Mesothelial cell of epicardium (in vitro differentiated cells): ENCODE measurements around the gene VAC14. TPM values are rescaled to one million over a fixed set of nuclear protein-coding genes. Genes with fewer than 3 reads are reported as not detected.

Experiments used
- DNase-seq, 2 experiments: peaks; one replicate each; pipeline ENCODE4 v3.0.0; 2021; ENCODE audit warnings: low spot score in 2 of 2; ENCODE audit not compliant: unreplicated experiment in 2 of 2
- H3K27ac Mint-ChIP-seq: 2 replicates; pipeline ENCODE4 v1.8.0; 2021; ENCODE audit warnings: mixed read lengths
- H3K27me3 Mint-ChIP-seq: 2 replicates; pipeline ENCODE4 v1.8.0; 2021; ENCODE audit warnings: low read depth, mixed read lengths
- H3K36me3 Mint-ChIP-seq: 2 replicates; pipeline ENCODE4 v1.8.0; 2021; ENCODE audit warnings: mixed read lengths
- H3K4me1 Mint-ChIP-seq: 2 replicates; pipeline ENCODE4 v1.8.0; 2021; ENCODE audit warnings: mixed read lengths
- H3K4me3 Mint-ChIP-seq: 2 replicates; pipeline ENCODE4 v1.8.0; 2021; ENCODE audit warnings: mild to moderate bottlenecking, moderate library complexity, mixed read lengths
- H3K9me3 Mint-ChIP-seq: 2 replicates; pipeline ENCODE4 v1.8.0; 2021; ENCODE audit warnings: mixed read lengths
- CTCF ChIP-seq: fragments of 200-600 bp; sonication (generic); IDR thresholded peaks from one replicate; pipeline ENCODE4 v1.5.0; 2021; ENCODE audit warnings: antibody characterized with exemption; ENCODE audit not compliant: unreplicated experiment
- total RNA-seq: library from RNA; stranded (reverse); gene quantifications from 3 replicates; pipeline ENCODE4 v1.2.1, GENCODE V29; 2021

VAC14 gene
- total RNA-seq, 1 donor from 2014 or later = 39.1 TPM

DNA sequence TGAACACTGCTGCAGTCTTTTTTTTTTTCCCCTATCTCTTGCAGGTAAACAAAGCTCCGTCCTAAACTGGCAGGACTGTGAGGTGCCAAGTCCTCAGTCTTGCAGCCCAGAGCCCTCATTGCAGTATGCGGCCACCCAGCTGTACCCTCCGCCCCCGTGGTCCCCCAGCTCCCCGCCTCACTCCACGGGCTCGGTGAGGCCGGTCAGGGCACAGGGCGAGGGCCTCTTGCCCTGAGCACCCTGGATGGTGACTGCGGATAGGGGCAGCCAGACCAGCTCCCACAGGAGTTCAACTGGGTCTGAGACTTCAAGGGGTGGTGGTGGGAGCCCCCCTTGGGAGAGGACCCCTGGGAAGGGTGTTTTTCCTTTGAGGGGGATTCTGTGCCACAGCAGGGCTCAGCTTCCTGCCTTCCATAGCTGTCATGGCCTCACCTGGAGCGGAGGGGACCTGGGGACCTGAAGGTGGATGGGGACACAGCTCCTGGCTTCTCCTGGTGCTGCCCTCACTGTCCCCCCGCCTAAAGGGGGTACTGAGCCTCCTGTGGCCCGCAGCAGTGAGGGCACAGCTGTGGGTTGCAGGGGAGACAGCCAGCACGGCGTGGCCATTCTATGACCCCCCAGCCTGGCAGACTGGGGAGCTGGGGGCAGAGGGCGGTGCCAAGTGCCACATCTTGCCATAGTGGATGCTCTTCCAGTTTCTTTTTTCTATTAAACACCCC lies 140.8 kb downstream of the VAC14 start:
- H3K9me3 Mint-ChIP-seq = no peaks in the 10 kb centered on the region
- H3K27ac Mint-ChIP-seq = no peak overlapping the region
- no peaks in the 10 kb centered on the region for H3K27me3 Mint-ChIP-seq
- TF ChIP-seq CTCF = no peak
- H3K4me3 Mint-ChIP-seq = no peak overlapping the region
- H3K36me3 Mint-ChIP-seq = no peaks in the 10 kb centered on the region
- no peak for DNase-seq
- peaks cover 8% of the 10 kb centered on the region for H3K4me1 Mint-ChIP-seq

DNA sequence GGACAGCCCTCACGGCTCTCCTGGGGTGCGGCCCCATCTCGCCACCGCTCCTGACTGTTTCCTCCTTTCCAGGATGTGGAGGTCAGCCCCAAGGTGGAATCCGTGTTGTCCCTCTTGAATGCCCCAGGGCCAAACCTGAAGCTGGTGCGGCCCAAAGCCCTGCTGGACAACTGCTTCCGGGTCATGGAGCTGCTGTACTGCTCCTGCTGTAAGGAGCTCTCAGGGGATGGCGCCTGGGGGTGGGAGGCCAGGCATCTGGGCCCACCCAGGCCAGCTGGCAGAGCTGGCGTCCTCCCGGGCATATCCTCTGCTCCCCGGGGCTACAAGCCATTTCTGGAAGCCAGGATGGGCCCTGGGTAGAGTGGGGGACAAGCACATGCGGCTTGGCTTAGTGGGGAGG lies 141.4 kb downstream of the VAC14 start:
- no peak for TF ChIP-seq CTCF
- H3K4me3 Mint-ChIP-seq = no peak overlapping the region
- H3K4me1 Mint-ChIP-seq = peaks cover 8% of the 10 kb centered on the region
- no peaks in the 10 kb centered on the region for H3K36me3 Mint-ChIP-seq
- no peaks in the 10 kb centered on the region for H3K9me3 Mint-ChIP-seq
- H3K27ac Mint-ChIP-seq = no peak overlapping the region
- DNase-seq = no peak
- H3K27me3 Mint-ChIP-seq = no peaks in the 10 kb centered on the region

- Mint-ChIP-seq H3K27me3 (no peaks in the 10 kb centered on the region), H3K9me3 (no peaks in the 10 kb centered on the region), H3K4me1 (peaks cover 9% of the 10 kb centered on the region), H3K27ac (no peak overlapping the region), H3K4me3 (no peak overlapping the region), H3K36me3 (no peaks in the 10 kb centered on the region)
- no peak for DNase-seq
- TF ChIP-seq CTCF = no peak
These were observed 142.0 kb downstream of the VAC14 start for GRCh38 chr16:70658921-70659320.

GRCh38 chr16:70657956-70658355 lies 143.0 kb downstream of the VAC14 start:
- Mint-ChIP-seq H3K36me3 (no peaks in the 10 kb centered on the region), H3K27ac (no peak overlapping the region)

GRCh38 chr16:70656712-70657263 lies 144.2 kb downstream of the VAC14 start:
- Mint-ChIP-seq H3K27me3 (no peaks in the 10 kb centered on the region), H3K9me3 (no peaks in the 10 kb centered on the region), H3K4me1 (peaks cover 3% of the 10 kb centered on the region), H3K4me3 (no peak overlapping the region), H3K27ac (no peak overlapping the region), H3K36me3 (no peaks in the 10 kb centered on the region)
- DNase-seq = no peak
- no peak for TF ChIP-seq CTCF

More at GRCh38 chr16:70657956-70658355, 143.0 kb downstream of the VAC14 start:
- peaks cover 11% of the 10 kb centered on the region for H3K4me1 Mint-ChIP-seq
- no peak overlapping the region for H3K4me3 Mint-ChIP-seq
- H3K27me3 Mint-ChIP-seq = no peaks in the 10 kb centered on the region
- TF ChIP-seq CTCF = no peak
- DNase-seq = no peak
- H3K9me3 Mint-ChIP-seq = no peaks in the 10 kb centered on the region
